Endometrial microvascular endothelial cells (primary cell): Measurements from ENCODE around the gene DUS3L. TPM values are rescaled to one million over a fixed set of nuclear protein-coding genes. Genes with fewer than 3 reads are reported as not detected.

Source experiments
- in situ Hi-C: cut with HindIII; loops from 2 replicates; pipeline ENCODE4 v1.10.0; 2017; ENCODE audit warnings: low sequenced_read_pairs, low pct_unique_long_range_greater_than_20kb; ENCODE audit errors: inconsistent ontology term
- total RNA-seq: library from RNA; depleted of rRNA; stranded (reverse); fragments of >200 nt; gene quantifications from one replicate; pipeline ENCODE4 v1.2.3, GENCODE V29; 2015; ENCODE audit errors: inconsistent ontology term

DUS3L gene
- total RNA-seq, result 25.3 TPM

- in situ Hi-C loops, result no loop called here
These were observed at the start of gene DUS3L for GRCh38 chr19:5790559-5791520. Gene DUS3L (minus strand): TSS chr19:5791163. CDS start chr19:5791141, 22 bp downstream.

- in situ Hi-C loops, result no loop called here
These were observed 48.4 kb upstream of the DUS3L start, which contains the start of gene FUT6 for GRCh38 chr19:5839065-5840017. Gene FUT6 (minus strand): TSS chr19:5839702. CDS start chr19:5832567, 7,135 bp downstream.

GRCh38 chr19:5838353-5839064 lies 47.5 kb upstream of the DUS3L start:
- in situ Hi-C loops, result no loop called here

GRCh38 chr19:5837761-5838352 lies 46.9 kb upstream of the DUS3L start:
- in situ Hi-C loops, result no loop called here

GRCh38 chr19:5832527-5833216 lies 41.7 kb upstream of the DUS3L start:
- in situ Hi-C loops, result no loop called here

GRCh38 chr19:5832061-5832460 lies 41.1 kb upstream of the DUS3L start:
- in situ Hi-C loops, result no loop called here

GRCh38 chr19:5831159-5831558 lies 40.2 kb upstream of the DUS3L start:
- in situ Hi-C loops, result no loop called here

- in situ Hi-C loops, result no loop called here
These were observed 38.8 kb upstream of the DUS3L start for GRCh38 chr19:5829567-5830310.

- in situ Hi-C loops, result no loop called here
These were observed 38.0 kb upstream of the DUS3L start for GRCh38 chr19:5828661-5829566.

GRCh38 chr19:5827891-5828660 lies 37.1 kb upstream of the DUS3L start:
- in situ Hi-C loops, result no loop called here

- in situ Hi-C loops, result no loop called here
These were observed 36.5 kb upstream of the DUS3L start for GRCh38 chr19:5827342-5827890.

GRCh38 chr19:5826531-5827341 lies 35.8 kb upstream of the DUS3L start:
- in situ Hi-C loops, result no loop called here

- in situ Hi-C loops, result no loop called here
These were observed 34.2 kb upstream of the DUS3L start for GRCh38 chr19:5825178-5825577.

GRCh38 chr19:5824751-5825150 lies 33.8 kb upstream of the DUS3L start:
- in situ Hi-C loops, result no loop called here
